GM15510 (cell line): Measurements from ENCODE around the gene KRT12.

Experiments used
- POLR2A ChIP-seq: IDR thresholded peaks from 3 replicates; pipeline ENCODE4 v1.6.1; 2011; ENCODE audit warnings: borderline replicate concordance; ENCODE audit not compliant: insufficient read length; ENCODE audit errors: extremely low read depth

The KRT12 gene

DNA sequence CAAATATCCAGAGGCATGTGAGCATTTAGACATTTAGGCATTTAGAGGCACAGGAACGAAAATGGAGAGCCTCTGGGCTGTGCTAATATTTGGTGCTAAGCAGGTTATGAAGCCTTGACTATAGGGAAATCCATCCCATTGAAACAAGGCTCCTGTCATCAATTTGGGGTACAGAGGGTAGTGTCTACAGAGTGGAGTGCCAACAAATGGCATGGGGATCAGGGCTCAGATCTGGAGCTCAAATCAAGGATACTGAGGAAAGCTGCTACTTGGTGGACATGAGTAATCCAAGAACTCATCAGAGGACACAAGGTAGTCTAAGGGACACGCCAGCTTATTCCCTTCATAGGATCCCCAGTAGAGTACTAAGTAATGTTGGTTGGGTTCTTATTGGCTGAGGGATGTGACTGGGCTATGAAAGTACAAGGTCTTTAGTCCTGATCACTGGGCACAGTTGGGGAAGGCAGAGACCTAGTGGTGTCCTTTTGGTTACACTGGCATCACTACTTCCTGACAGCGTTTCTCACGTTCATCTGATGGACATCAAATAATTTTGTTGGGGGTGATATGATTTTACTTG lies 49.8 kb downstream of the KRT12 start:
- no peak for TF ChIP-seq POLR2A

DNA sequence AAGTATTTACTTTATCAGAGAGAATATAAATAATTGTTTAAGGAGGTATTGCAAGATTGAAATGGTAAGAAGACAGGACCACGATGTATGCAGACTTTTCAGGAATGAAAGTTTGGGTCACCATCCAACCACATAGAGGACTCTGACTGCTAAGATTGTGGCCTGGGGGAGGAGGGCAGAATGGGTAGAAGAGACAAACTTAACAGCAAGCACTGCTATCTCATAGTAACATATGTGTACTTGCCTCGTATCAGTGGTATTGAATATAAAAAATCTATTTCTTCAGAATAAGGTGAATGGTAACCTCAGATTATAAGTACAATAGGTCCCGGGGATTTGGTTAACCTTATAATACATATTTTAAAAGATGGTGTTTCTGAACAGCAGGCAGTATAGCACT lies 50.5 kb downstream of the KRT12 start:
- no peak for TF ChIP-seq POLR2A

DNA sequence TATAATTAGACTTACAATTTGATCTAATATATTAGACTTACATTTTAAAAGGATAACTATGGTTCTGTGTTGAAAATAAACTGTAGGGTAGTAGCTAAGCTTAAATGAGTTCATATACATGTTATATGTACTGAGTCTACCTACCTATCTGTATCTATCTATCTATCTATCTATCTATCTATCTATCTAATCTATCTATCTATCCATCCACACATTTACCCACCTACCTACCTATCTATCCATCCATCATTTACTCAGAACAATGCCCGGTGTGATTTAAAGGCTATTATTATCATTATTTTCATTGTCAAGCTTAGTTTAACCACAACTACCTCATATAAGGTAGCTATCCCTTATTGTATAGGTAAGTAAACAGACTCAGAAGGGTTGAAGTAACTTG lies 51.6 kb downstream of the KRT12 start:
- no peak for TF ChIP-seq POLR2A

DNA sequence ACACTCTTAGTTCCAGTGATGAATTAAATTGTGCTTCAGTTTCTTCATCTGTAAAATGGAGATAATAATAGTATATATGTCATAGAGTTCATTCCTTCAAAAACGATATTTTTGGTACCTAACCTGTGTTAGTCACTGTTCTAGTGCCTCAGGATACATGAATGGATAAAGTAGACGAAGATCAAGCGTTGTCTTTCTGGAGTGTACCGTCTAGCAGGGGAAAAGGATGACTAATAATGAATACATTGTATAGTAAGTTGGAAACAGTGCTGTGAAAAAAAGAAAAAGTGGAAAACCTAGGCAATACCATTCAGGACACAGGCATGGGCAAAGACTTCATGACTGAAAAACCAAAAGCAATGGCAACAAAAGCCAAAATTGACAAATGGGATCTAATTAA lies 53.2 kb downstream of the KRT12 start:
- TF ChIP-seq POLR2A, result no peak

DNA sequence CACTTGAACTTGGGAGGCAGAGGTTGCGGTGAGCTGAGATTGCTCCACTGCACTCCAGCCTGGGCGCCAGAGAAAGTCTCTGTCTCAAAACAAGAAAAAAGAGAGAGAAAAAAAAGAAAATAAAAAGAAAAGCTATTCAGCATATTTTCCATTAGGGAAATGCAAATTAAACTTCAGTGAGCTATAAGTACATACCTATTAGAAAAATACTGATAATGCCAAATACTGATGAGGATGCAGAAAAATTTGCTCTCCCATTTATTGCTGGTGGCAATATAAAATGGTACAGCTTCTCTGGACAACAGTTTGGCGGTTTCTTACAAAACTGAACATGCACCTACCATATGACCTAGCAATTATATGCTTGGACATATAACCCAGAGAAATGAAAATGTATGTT lies 54.4 kb downstream of the KRT12 start:
- TF ChIP-seq POLR2A, result no peak
